ENCODE results near the gene MPO.

DNA sequence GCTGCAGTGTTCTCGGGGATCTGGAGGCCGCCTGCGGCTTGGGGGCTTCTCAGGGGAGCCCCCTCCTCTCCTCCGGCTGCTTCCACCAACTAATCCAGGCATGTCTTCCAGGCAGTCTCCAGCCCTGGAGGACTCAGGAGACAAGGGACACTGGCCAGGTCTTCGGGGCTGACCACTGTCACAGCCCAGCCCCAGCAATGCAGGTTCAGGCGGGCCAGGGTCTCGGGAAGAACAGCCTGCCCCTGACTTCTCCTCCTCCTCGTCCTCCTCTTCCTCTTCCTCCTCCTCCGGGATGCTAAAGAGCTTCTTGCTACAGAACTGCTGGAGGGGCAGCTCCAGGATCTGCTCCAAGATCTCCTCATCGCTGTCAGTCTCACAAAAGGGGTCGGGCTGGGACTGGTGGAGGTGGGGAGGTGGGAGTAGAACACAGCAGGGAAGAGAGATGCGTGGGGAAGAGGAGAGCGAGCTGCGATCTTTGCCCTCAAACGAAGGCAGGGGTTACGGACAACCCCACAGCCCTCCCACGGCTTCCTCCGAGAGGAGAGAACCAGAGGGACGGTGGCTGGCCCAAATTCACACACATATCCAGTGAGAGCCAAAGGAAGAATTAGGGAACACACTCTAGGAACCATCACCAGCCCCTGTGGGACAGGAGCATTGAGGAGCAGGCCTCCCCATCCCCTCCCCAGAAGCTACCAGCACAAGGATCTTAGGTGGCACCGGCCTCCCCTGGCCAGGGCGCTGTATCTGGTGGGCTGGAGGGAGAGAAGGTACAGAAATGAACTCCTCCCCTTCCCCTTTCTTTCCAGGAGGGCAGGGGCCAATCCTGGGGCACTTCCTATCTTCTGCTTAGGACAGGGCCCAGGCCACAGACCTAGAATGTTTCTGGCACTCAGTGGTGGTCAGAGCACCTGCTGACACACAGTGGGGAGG lies 28.5 kb upstream of the MPO start:
- TF ChIP-seq CSDC2 (CRISPR knock-in tag; IDR thresholded peaks at IDR 0.05) (no peak), TSHZ2 (CRISPR knock-in tag; IDR thresholded peaks at IDR 0.05) (no peak), TCF4 (CRISPR knock-in tag; IDR thresholded peaks at IDR 0.05; ENCODE audit: borderline replicate concordance) (no peak), ARNTL (CRISPR knock-in tag; IDR thresholded peaks at IDR 0.05; ENCODE audit: borderline replicate concordance, low read depth) (no peak)

All from SK-N-SH treated with all-trans-retinoic acid at 6 μM for 48 hours (cell line).